ENCODE measurements around the gene MAPRE3.

The MAPRE3 gene

DNA sequence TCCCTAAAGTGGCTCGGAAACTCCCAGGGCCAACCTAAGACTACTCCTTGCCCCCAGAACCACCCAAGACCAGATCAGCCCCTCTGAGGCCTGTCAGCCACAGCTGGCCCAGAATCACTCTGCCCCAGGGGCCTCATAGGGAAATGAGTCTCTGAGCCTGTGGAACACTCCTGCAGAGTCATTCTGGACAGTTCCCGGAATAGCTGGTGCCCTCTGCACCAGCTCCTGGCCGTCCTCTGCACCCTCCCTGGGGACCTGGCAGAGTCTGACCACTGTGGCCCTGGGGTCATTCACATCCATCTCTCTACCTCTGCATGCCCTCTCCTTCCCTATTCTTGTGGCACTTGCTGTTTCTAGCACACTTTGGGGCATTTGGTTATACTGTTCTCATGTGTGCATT lies 47.7 kb downstream of the MAPRE3 start:
- DNase-seq: no peak

GRCh38 chr2:27019459-27019858 lies 49.0 kb downstream of the MAPRE3 start:
- no peak for DNase-seq

DNA sequence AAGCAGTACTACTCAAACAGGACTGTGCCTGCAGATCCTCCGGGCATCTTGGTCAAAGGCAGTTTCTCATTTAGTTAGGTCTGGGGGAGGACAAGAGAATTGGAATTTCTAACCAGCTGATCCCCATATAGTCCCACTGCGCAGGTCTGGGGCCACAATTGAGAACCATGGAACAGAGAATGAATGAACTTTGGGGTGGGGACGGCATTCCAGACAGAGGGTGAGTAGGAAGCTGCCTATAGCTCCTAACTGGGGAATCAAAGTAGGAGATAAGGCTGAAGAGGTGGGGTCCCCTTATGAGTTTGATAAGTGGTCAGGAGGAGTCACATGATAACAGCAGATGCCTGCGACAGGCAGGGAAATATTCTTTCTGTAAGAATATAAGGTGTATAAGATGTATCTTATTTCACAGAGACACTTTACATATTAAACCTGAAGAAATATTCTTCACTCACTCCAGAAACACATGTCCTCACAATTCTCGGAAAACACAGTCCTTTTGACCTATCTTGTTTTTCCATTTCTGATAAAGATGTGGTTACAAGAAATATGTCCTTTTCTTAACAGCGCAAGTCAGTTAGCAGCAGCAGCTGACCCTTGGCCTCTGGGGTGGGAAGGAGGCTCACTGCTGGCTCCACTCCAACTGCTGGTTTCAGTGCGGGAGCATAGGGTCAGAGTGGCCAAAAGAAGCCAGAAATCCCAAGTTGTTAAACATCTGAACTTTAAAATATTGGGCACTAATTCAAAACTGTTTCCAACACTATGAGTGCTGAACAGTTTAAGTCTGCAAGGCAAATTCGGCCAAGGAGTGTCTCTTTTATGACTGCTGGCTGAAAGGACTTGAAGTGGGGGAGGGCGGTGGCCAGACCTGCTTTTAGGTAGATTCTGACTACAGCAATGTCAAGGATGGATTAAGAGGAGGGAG lies 49.8 kb downstream of the MAPRE3 start:
- no peak for DNase-seq

DNA sequence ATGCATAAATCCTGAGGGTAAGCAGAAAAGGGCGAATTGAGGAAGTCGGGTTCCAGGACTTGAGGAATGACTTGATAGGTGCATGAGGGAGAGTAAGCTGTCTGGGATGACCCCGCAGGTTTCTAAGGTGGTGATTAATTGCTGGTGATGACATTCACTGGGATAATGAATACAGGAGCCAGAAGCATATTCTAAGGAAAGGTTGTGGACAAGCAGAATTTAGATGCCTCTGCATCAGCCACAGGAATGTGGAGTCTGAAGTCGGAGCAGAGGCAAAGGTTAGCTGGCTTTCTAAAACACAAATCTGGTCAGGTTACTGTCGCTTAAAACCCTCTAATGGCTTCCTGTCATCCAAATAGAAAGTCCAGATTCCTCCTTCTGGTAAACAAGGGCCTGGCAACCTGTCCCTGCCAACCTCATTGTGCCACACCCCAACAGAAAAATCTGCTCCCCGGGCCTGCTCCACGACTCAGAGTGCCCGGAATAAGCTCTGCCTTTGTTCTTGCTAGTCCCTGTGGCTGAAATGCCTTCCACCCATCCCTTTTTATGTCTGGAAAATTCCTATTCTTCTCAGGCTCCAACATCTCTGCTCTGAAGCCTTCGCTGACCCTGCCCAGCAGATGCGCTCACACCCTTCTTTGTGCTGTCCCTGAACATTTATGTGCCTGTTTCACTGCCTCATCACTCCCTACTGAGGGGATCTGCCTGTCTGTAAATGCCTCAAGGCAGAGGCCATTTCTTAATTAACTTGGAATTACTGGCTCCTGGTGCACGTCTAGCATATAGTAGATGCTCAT lies 51.0 kb downstream of the MAPRE3 start:
- no peak for DNase-seq

DNA sequence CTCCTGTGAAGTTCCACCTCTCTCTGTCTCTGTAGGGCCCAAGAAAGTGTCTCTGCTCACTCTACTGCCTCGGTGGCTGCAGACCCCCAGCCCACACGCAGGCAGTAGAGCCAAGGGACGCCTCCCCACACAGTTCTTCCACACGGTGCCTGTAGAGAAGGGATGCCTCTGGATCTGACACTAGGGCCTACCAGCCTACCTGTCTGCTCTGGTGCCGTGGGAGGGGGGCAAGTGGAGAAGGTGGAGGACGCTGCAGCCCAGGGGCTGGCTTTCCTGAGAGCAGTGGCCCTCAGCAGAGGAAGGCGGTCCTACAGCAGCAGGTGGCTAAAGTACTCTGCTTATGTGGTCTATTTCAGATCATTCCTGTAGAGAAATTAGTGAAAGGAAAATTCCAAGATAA lies 53.3 kb downstream of the MAPRE3 start:
- DNase-seq: no peak

DNA sequence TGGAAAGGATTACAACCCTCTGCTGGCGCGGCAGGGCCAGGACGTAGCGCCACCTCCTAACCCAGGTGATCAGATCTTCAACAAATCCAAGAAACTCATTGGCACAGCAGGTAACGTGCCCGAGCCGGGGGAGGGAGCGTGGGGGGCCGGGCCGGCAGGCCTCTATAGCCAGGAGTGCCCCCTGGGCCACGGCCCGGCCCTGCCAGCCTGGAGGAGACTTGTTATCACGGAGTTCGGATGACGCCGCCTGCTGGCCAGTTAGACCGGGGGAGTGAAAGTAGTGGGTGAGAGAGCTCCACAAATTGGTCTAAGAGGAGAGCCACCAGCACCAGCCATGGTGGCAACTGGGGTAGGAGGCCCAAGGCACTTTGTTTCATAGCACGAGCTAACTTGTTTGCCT lies 53.8 kb downstream of the MAPRE3 start:
- DNase-seq: no peak

GRCh38 chr2:27024812-27025211 lies 54.4 kb downstream of the MAPRE3 start:
- no peak for DNase-seq

GRCh38 chr2:27025281-27025800 lies 54.9 kb downstream of the MAPRE3 start:
- DNase-seq: no peak

- no peak for DNase-seq
Observed at GRCh38 chr2:27025861-27026851, 55.7 kb downstream of the MAPRE3 start.

- no peak for DNase-seq
Observed at GRCh38 chr2:27027211-27027651, 56.8 kb downstream of the MAPRE3 start.

- DNase-seq: no peak
Observed at GRCh38 chr2:27029051-27029450, 58.6 kb downstream of the MAPRE3 start.

- DNase-seq: peak; percentile 80
Observed at GRCh38 chr2:27032495-27033252, 62.2 kb downstream of the MAPRE3 start, which contains the start of gene TMEM214. TSS of gene TMEM214 (plus strand) at chr2:27032965. CDS start at chr2:27033016, 51 bp downstream.

DNA sequence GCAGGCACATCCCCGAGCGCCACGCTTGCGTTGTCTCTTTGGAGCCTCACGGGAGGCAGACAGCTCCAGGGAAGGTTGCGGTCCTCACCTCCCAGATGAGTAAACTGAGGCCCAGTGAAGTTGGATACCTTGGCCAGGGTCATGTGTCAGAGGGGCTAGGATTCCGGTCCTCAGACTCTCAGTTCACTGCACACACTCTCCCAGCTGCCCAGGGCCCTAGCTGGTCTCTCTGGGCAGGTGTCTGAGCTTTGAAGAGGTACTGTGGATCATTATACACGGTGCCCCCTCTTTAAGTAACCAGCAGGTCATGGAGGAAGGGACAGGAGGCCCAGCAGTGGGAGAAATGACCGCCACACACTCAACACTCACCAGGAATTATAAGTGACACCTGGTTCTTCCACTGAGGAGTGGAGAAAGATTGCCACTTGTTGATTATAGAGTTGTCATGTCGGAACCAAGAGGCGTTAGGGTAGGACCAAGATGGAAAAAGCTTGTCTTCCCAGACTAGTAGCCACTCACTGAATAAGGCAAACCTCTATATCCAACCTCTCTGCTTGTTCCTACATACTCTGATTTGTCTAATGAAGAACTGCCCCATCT lies 62.9 kb downstream of the MAPRE3 start:
- peak; percentile 23 for DNase-seq

- no peak for DNase-seq
Observed at GRCh38 chr2:27038012-27038411, 67.6 kb downstream of the MAPRE3 start.

DNA sequence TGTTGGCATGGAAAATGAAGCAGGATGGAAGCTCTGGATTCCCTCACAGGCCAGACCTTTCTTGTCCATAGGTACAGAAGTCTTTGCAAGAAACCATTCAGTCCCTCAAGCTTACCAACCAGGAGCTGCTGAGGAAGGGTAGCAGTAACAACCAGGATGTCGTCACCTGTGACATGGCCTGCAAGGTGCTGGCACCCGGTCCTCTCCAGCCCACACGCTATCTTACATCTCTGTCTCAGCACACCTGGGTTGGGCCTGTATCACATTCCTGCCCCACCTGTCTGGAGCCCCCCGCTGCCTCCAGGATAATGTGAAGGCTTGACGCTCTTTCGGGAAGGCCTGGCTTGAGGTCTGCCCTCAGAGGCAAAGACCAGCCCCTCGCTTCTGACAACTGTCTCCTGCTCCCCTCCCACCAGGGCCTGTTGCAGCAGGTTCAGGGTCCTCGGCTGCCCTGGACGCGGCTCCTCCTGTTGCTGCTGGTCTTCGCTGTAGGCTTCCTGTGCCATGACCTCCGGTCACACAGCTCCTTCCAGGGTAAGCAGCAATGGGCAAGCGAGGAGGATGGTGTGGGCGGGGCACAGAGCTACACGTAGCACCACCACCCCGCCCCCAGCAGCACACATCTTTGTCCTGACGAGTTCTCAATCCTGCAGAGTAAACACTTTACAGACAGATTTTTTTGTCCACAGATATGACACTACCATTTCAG lies 68.3 kb downstream of the MAPRE3 start:
- DNase-seq: no peak

DNA sequence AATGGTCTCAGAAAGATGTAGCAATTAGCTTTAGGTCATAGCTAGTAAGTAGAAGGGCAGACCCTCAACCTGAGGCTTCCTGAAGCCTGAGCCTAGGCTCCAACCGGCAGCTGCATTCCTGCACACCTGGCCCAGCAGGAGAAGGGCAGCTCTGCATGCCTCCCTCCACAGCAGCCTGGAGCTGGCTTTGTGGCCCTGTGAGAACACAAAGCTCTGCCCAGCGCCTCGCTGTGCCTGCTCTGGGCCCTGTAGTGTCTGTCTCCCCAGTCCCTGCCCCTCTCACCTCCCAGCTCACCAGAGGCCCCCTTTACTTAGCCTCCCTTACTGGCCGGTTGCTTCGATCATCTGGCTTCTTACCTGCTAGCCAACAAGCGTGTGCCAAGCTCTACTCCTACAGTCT lies 69.0 kb downstream of the MAPRE3 start:
- DNase-seq: no peak

DNA sequence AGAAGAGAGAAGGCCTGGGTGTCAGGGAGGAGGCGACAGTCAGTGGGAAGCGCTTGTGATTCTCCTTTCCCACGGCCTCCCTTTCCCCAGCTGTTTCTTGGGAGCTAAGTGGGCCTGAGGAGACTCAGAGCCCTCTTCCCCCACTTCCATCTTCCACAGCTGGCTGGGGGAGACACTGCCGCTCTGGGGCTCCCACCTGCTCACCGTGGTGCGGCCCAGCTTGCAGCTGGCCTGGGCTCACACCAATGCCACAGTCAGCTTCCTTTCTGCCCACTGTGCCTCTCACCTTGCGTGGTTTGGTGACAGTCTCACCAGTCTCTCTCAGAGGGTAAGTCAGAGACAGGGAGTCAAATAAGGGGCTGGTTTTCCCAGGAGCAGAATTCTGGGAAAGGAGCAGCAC lies 69.4 kb downstream of the MAPRE3 start:
- no peak for DNase-seq

DNA sequence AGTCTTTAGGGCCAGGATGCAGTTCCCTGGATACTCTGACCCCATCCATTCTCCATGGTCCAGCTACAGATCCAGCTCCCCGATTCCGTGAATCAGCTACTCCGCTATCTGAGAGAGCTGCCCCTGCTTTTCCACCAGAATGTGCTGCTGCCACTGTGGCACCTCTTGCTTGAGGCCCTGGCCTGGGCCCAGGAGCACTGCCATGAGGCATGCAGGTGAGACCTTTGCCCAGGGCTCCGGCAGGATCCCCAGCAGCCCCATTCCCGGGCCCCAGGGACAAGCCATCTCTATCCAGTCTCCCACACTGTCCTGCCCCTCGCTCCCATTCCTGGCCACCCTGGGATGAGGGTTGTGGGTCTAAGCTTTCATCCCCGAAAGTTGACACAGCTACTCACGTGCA lies 69.8 kb downstream of the MAPRE3 start:
- DNase-seq: no peak

DNA sequence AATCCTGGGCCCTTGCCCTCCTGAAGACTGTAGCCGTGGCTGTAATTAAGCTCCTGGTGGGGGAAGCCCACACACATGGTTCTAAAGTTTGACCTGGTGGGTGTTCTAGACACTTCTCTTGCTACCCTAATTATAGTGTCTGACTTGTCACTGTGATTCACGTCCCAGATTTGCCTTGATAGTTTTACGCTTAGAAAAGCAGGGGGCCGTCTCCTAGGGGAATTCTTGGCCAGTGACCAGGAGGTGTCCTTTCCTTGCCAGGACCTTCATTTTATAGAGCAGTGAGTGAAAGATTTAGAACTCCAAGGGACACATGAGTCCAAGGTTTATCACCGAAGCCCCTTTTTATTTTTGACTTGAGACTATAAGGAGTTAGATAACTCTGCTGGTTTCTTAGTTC lies 71.3 kb downstream of the MAPRE3 start:
- DNase-seq: no peak

- no peak for DNase-seq
Observed at GRCh38 chr2:27042159-27042661, 71.8 kb downstream of the MAPRE3 start.

Measured in activated T-cell treated with anti-CD3 and anti-CD28 coated beads, Interleukin-2, amount 50 U/mL, for 1 hour (primary cell).